Activated CD8-positive, alpha-beta T cell treated with anti-CD3 and anti-CD28 coated beads for 36 hours (primary cell): Measurements from ENCODE around the gene RTN4. TPM values are rescaled to one million over a fixed set of nuclear protein-coding genes. Genes with fewer than 3 reads are reported as not detected.

Source experiments
- ATAC-seq: fragments of 200-7000 bp; cut with Tn5 transposase; one replicate; pipeline ENCODE4 v1.10.0; 2021; ENCODE audit warnings: mild to moderate bottlenecking, moderate library complexity
- CTCF ChIA-PET: fragments of 350-600 bp; sonication (Branson Sonifier 250); formaldehyde crosslinking; loops from one replicate; lab custom pipeline; 2021; ENCODE audit warnings: antibody characterized with exemption; lab: Charles Lee
- POLR2A ChIA-PET: fragments of 350-600 bp; sonication (Branson Sonifier 250); formaldehyde crosslinking; loops from one replicate; lab custom pipeline; 2021; ENCODE audit warnings: antibody characterized with exemption; lab: Charles Lee
- DNase-seq: peaks from one replicate; pipeline ENCODE4 v3.0.0-alpha.2; 2020
- H3K27ac Mint-ChIP-seq: one replicate; pipeline ENCODE4 v1.8.0; 2021; ENCODE audit warnings: mild to moderate bottlenecking, mixed read lengths
- H3K27me3 Mint-ChIP-seq: one replicate; pipeline ENCODE4 v1.8.0; 2021; ENCODE audit warnings: mixed read lengths
- H3K36me3 Mint-ChIP-seq: one replicate; pipeline ENCODE4 v1.8.0; 2021; ENCODE audit warnings: low read depth, mixed read lengths
- H3K4me1 Mint-ChIP-seq: one replicate; pipeline ENCODE4 v1.8.0; 2021; ENCODE audit warnings: low read depth, mixed read lengths
- H3K4me3 Mint-ChIP-seq: one replicate; pipeline ENCODE4 v1.8.0; 2021; ENCODE audit warnings: mild to moderate bottlenecking, moderate library complexity, mixed read lengths
- H3K9me3 Mint-ChIP-seq: one replicate; pipeline ENCODE4 v1.8.0; 2021; ENCODE audit warnings: mixed read lengths
- intact Hi-C: fragments of 100-400 bp; cut with micrococcal nuclease; formaldehyde crosslinking; loops from one replicate; pipeline ENCODE4 v1.10.0; 2022
- total RNA-seq, 2 experiments: library from RNA; stranded (reverse); gene quantifications; one replicate each; pipeline ENCODE4 v1.2.3, GENCODE V29; 2021
- TF ChIP-seq, protein P1 (sequence below): fragments of 200-600 bp; IDR thresholded peaks from one replicate; pipeline ENCODE4 v1.8.0; 2022; ENCODE audit warnings: antibody characterized with exemption, mild to moderate bottlenecking

The RTN4 gene
- total RNA-seq, 2 experiments from 2014 or later: 81.5 to 85.0 TPM

DNA sequence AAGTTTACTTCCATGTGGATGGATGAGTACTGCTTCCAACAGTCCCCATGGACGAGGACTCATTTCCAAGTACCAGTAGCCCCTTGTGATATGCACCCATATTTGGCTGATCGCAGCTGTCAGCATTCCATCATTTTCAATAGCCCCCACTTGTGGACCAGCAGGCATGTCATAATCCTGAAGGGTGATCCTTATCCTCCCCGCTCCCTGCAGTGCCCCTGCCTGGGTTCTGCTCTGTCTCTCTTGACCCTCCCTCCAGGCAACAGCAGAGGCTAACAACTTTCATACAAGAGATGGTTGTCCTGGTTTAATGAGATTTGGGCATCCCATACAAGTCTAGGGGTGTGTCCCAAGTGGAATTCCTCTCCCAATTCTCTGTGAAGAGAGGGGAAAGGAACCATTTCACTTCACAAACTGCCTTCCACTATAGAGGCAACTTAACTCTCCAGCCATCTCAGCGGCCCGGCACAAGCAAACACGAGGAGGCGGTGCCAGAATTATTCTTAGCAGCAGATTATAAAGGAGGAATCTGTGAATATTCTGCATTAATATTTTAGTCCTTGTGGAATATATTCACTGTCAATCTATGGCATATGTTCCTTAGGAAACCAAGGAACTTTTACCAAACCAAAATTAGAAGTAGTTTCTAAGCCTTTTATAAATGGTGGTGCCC is 110.7 kb downstream of the RTN4 start:
- CTCF ChIA-PET: no interaction called here
- TF ChIP-seq, protein P1, sequence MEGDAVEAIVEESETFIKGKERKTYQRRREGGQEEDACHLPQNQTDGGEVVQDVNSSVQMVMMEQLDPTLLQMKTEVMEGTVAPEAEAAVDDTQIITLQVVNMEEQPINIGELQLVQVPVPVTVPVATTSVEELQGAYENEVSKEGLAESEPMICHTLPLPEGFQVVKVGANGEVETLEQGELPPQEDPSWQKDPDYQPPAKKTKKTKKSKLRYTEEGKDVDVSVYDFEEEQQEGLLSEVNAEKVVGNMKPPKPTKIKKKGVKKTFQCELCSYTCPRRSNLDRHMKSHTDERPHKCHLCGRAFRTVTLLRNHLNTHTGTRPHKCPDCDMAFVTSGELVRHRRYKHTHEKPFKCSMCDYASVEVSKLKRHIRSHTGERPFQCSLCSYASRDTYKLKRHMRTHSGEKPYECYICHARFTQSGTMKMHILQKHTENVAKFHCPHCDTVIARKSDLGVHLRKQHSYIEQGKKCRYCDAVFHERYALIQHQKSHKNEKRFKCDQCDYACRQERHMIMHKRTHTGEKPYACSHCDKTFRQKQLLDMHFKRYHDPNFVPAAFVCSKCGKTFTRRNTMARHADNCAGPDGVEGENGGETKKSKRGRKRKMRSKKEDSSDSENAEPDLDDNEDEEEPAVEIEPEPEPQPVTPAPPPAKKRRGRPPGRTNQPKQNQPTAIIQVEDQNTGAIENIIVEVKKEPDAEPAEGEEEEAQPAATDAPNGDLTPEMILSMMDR: no peak
- no peaks in the 10 kb centered on the region for H3K36me3 Mint-ChIP-seq
- no peak for DNase-seq
- H3K4me3 Mint-ChIP-seq: no peak overlapping the region
- H3K4me1 Mint-ChIP-seq: no peaks in the 10 kb centered on the region
- no peaks in the 10 kb centered on the region for H3K27me3 Mint-ChIP-seq
- POLR2A ChIA-PET: no interaction called here
- H3K9me3 Mint-ChIP-seq: peaks cover 6% of the 10 kb centered on the region
- intact Hi-C loops: no loop called here
- ATAC-seq: no peak
- no peak overlapping the region for H3K27ac Mint-ChIP-seq

DNA sequence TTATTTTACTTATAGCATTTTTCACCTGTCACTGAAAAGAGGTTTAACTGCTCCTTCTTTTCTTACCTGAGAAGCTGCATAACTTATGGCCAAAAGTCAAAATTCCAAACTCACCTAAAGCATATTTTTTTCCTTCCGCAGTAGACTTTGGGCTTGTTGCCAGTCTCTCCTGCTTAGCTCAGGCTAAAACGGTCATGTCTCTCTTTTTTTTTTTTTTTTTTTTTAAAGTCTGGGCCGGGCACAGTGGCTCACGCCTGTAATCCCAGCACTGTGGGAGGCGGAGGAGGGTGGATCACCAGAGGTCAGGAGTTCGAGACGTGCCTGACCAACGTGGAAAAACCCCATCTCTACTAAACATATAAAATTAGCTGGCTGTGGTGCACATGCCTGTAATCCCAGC is 113.5 kb downstream of the RTN4 start:
- H3K4me3 Mint-ChIP-seq: no peak overlapping the region
- intact Hi-C loops: no loop called here
- ATAC-seq (no peak), DNase-seq (no peak)
- H3K4me1 Mint-ChIP-seq: no peaks in the 10 kb centered on the region
- POLR2A ChIA-PET: no interaction called here
- CTCF ChIA-PET: no interaction called here
- TF ChIP-seq, protein P1: no peak
- peaks cover 6% of the 10 kb centered on the region for H3K9me3 Mint-ChIP-seq
- no peaks in the 10 kb centered on the region for H3K36me3 Mint-ChIP-seq
- H3K27me3 Mint-ChIP-seq: no peaks in the 10 kb centered on the region
- no peak overlapping the region for H3K27ac Mint-ChIP-seq

DNA sequence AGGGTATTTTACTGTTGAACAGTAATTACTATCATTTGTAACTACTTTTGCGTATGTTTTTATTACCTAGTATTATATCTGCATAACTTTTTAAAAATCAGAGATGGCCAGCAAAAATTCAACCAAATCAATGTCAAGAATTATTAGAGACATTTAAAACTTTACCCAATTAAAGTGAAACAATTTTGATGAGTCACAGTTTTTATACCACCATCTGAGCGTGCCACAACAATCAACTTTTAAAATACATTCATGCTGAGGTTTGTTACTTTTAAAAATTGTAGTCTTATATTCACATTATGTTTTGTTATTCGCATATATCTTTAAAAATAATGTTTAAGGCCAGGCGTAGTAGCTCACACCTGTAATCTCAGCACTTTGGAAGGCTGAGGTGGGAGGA is 114.9 kb downstream of the RTN4 start:
- no peak for ATAC-seq
- H3K4me3 Mint-ChIP-seq: no peak overlapping the region
- no peak overlapping the region for H3K27ac Mint-ChIP-seq
- H3K4me1 Mint-ChIP-seq: no peaks in the 10 kb centered on the region
- H3K9me3 Mint-ChIP-seq: peaks cover 6% of the 10 kb centered on the region
- DNase-seq: no peak
- ChIA-PET POLR2A (no interaction called here), CTCF (no interaction called here)
- H3K27me3 Mint-ChIP-seq: no peaks in the 10 kb centered on the region
- TF ChIP-seq, protein P1: no peak
- intact Hi-C loops: no loop called here
- H3K36me3 Mint-ChIP-seq: no peaks in the 10 kb centered on the region

DNA sequence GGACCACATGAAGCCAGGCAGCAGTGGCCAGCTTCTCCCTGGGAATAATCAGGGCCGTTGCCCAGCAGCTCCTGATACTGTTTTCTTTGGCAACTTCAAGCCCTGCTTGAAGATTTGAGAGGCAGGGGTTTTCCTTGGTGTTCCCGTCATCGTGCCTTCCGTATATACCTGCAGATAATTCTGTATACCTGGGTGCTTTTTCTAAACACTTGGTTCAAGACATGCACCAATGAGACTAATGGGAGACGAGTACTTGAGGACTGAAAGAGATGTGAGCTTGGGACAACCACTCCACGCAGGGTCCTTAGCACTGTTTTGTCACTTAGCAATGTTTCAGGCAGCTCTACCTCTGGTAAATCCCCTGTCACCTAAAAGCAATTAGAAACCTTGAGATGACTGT is 118.8 kb downstream of the RTN4 start:
- TF ChIP-seq, protein P1: no peak
- ChIA-PET POLR2A (no interaction called here), CTCF (no interaction called here)
- no peak overlapping the region for H3K27ac Mint-ChIP-seq
- H3K9me3 Mint-ChIP-seq: no peaks in the 10 kb centered on the region
- intact Hi-C loops: no loop called here
- H3K4me3 Mint-ChIP-seq: no peak overlapping the region
- DNase-seq: no peak
- ATAC-seq: no peak
- H3K27me3 Mint-ChIP-seq: no peaks in the 10 kb centered on the region
- H3K4me1 Mint-ChIP-seq: no peaks in the 10 kb centered on the region
- no peaks in the 10 kb centered on the region for H3K36me3 Mint-ChIP-seq

DNA sequence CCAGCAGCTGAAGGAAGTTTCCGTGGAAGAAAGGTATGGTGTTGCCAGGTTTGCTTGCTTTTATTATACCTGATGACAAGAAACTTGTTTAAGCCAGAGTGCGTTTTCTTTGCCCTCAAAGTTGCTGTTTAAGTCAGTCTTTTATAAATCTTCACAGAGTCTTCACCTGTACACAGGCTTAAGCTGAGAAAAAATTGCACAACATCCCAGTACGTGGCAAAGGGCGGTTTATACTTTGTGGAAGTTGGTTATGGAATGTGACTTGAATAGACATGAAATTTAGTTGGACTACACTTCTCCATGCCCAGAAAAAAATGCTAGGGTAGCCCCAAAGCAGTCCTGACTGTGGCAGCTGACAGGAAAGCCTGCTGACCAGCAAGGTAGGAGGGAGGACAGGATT is 121.5 kb downstream of the RTN4 start:
- ATAC-seq: no peak
- TF ChIP-seq, protein P1: no peak
- Mint-ChIP-seq H3K36me3 (no peaks in the 10 kb centered on the region), H3K27ac (no peak overlapping the region), H3K27me3 (peaks cover 3% of the 10 kb centered on the region), H3K9me3 (no peaks in the 10 kb centered on the region), H3K4me3 (no peak overlapping the region), H3K4me1 (no peaks in the 10 kb centered on the region)
- intact Hi-C loops: no loop called here
- POLR2A ChIA-PET: interaction anchor here (1.0 kb wide), 1 partner anchor 112 kb away, joined by 3 read pairs; no protein-coding TSS in a partner anchor
- no peak for DNase-seq
- CTCF ChIA-PET: no interaction called here
